ENCODE measurements around the gene RPS6KA2.
"Not testable (repeated sequence)": the region's sequence is repeated elsewhere in the genome, so short reads cannot be mapped to it uniquely, and the experiment has no call there.

The RPS6KA2 gene

DNA sequence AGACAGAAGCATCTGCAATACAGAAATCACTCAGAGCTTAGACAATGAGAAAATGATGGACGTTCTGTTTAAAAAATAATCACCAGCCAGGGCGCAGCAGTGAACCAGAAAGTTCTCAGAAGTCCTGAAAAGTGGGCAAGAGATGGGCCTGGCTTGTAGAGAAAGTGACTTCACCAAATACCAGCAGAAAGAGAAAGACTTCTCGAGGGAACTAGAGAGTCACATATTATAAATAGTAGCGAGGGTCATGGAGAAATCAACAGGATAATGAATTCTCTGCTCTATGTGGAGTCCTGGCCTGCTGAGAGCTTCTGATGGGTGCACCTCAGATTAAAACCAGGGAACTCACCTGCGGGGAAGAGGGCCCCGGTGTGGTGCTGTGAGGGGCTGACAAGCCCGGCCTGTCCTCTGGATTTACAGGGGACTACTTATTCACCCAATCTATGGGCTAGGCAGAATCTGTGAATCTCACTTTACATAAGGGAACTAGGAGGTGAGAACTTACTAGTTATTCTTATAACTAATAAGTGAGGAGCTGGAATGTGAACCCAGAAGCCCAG is 35.0 kb downstream of the RPS6KA2 start:
- DNase-seq (ENCODE audit: low read depth in 2 of 2): no peak

DNA sequence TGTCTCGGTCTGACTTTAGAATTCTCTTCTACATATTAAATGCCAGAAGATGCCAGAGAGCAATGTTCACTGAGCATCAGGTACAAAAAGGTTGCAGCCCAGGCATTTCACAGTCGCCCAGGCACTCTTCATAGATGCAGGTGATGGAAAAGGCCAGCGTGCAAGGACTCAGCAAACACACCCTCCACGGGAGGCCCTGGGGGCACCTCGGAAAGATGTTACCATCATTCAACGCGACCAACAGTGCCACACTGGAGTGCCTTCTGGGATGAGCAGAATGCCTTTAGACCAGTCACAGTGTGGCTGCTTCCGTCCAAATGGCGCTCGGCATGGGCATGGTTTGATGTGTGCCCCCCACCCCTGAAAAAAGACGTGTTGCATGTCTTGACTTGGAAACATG is 36.0 kb downstream of the RPS6KA2 start:
- no peak for DNase-seq (ENCODE audit: low read depth in 2 of 2)

DNA sequence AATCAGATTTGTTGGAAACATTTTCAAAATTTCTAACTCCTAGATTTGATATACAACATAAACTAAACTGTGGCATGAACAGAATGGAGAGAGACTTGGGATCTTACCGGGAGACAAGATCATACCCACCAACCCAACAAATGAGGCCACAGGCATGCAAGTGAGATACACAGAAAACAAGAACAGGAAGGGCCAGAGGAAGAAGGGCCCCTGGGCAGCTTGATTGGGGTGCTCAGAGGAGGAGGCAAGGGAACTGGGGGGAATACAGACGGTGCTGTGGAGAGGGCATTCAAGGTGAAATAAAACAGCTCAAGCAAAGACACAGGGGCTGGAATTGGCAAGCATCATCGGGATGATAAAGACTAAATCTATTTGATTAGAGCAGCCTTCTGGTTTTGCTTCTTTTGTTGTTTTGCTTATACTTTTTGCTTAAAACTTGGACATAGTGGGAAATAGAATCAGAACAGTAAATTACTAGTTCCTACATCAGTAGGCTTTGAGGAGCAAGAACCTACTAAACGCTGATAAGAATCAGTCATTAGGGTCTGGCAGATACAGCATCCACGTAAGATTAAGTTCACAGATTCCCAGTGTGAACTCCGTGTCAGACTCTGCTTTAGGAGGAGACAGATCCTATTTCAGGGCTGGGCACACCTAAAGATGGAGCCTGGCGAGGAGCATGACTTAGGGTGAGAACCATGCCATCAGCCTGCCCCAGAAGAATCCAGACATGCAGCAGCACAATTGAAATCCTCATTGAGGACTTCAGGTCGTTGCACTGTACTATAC is 37.1 kb downstream of the RPS6KA2 start:
- DNase-seq (ENCODE audit: low read depth in 2 of 2): no peak

DNA sequence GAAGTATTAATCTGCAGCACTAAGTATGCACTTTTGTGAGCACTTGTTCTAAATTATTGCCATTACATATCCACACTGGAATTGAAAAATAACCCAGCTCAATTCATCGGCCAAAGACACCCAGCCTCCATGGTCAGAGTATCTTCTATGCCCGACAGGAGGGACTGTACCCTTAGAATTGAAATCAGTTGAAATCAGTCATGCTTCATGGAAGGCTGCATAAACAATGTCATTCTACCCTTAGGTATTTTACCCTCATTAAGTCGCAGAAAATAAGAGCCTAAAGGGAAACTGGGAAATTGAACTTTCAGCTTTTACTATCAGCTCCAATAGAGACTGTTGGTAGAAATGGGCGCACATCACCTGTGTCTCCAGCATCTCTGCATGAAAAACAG is 37.7 kb downstream of the RPS6KA2 start:
- DNase-seq (ENCODE audit: low read depth in 2 of 2): no peak

DNA sequence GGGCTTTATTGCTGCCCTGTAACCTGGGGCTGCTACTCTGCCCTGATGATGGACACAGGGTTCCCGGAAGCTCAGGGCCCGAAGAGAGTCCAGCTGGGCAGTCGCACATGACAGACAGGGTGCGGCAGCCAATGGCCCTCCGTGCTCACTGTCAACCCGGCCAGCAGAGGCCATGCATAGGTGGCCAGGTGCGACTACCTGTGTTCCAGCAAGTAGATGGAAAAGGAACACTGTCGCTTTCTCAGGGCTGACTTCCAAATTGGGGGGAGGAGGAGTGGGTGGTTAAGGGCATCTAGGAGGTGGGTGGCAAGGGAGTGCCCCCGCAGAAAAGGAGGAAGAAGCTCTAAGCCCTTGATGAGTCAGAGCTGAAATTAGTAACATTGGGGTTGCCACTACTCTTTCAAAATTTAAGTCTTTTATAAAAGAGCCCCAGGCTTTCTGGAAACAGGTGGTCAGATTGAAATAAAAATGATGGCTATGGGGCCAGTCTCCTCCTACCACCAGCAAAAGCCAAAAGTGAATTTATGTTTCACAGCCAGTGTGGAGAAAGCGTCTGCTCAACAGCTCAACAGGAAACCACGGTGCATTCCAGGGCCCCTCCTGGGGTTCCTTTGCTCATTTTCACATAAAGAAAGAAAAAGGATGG is 38.2 kb downstream of the RPS6KA2 start:
- DNase-seq (ENCODE audit: low read depth in 2 of 2): no peak

DNA sequence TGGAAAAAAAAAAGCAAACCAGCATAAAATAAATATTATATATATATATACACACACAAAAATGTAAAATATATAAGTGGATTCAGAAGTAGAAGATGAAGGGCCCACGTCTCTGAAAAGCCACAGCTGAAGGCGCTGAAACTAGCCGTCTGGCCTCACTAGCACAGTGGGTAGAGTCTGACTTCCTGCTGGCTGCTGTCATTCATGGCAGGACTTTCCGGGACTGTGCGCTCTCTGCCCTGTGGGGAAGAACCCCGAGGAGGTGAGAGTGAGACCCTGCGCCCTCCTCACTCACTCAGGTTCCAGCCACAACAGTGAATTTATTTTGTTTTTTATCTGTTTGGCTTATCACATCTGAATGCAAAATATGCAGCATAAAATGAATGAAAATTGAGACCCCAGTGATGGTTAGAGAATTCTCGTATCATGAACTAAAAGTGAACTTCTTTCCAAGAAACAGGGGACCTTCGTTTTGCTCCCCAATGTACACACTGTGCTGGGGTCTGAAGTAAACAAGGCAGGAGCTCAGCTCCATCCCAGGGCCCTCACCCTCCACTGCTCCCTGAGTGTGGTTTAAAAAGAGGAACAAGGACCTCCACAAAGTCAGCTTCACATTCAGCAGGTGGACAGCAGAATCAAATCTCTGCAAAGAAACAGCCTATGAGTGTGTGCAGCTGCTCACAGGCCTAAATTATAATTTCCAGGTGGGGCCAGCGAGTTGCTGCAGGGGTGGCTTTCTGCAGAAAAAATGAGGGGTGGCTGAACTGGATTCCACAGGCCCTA is 39.2 kb downstream of the RPS6KA2 start:
- DNase-seq (ENCODE audit: low read depth in 2 of 2): no peak

DNA sequence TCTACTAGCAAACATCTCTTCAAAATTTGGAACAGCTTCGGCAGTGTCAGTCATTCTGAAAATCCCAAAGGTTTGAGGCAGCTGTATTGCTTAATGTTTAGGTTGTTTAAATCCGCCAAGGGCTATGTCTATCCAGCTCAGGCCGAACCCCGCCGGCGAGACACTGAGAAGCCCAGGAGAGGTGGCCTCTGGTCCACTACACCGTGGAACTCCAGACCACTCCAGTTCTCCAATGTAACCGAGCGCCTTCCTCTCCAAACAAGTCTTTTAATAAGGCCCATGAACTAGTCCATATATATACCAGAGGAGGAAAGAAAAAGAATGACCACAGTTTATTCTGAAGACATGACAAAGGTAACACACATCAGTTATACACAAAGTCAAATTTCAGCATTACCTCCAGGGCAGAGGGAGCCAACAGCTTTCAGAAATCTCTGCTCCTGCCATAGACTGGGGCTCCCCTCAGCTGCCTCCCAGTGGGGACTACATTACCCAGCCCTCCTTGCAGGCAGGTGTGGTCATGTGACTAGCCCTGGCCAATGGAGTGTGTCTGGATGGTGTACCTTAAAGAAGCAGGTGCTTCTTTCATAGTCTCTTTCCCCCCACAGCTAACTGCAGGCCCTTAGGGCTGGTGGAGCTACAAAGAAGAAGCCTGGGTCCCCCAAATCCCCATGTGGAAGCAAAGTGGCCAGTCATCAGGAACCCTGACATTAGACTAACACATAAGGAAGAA is 40.5 kb downstream of the RPS6KA2 start, which contains the start of gene RAMACL:
RAMACL (minus strand) TSS at position 255 of the 733 bp plus-strand sequence; CDS start at position 54, 201 bp downstream.
- no peak for DNase-seq (ENCODE audit: low read depth in 2 of 2)

DNA sequence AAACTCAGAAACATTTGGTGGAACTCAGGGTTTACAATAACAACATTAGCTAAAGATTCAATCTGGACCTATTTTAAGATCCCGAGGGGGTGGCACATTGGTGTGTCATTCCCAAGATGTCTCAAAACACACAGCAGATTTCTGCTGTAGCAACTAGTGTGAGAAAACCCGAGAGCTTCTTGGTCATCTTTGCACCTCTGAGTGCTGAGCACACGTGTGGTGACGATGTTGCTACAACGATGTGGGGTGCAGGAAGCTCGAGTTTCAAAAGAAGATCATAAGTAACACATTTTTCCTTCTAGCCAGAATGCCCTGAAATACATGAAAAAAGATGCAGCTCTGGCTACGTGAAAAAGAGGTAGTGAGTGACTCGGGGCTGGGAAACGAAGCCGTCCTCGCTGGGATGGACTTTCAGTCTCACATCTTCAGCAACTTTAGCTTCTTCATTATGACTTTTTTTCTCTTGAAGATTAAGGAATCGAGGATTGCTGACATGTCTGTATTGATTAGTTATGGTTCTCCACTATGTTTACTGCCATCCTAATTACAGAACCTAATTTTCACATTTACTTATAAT is 42.1 kb downstream of the RPS6KA2 start:
- no peak for DNase-seq (ENCODE audit: low read depth in 2 of 2)

DNA sequence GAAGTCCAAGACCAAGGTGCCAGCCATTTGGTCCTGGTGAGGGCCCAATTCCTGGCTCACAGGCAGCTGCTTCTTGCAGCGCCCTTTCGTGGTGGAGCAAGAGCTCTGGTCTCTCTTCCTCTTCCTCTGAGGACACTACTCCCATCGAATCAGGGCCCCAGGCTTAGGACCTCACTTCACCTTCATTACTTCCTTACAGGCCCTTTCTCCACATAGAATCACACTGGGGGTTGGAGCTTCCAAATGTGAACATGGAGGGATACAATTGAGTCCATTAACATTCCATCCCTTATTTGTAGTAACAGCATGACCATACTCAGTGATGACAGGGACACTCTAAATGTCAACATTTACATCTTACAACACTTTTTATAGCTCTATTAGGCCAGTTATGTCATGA is 42.9 kb downstream of the RPS6KA2 start:
- no peak for DNase-seq (ENCODE audit: low read depth in 2 of 2)

DNA sequence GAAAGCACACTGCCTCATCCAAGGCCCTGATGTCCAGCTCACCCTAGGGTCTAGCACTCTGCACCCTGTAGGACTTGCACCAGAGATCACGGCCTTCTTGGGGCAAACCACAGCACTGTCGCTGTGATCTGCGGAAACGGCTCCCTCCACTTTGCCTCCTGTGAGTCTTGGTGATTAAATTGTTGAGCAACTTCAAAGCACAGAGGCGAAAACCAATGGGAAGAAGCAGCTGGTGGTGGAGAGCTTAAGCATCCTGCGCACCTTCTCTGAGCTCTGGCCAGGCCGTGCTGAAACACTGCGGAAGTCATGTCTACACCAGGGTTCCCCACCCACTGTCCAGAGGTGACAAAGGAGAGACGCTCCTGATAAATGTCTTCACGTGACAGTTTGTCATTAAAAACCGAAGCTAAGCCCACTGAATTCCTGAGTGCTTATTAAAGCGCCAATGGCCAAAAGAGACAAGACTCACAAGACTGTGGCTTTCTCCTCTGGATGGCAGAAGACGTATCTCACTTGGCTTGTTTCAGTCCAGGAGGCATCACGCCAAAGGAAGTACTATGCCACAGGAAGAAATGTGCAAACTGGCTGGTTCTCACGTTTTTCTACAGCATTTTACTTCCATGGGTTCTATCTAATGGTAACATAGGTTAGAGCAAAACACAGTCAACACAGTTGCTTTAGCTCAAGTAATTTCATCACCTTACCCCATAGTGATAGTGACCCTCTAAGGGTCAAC is 43.7 kb downstream of the RPS6KA2 start:
- no peak for DNase-seq (ENCODE audit: low read depth in 2 of 2)

DNA sequence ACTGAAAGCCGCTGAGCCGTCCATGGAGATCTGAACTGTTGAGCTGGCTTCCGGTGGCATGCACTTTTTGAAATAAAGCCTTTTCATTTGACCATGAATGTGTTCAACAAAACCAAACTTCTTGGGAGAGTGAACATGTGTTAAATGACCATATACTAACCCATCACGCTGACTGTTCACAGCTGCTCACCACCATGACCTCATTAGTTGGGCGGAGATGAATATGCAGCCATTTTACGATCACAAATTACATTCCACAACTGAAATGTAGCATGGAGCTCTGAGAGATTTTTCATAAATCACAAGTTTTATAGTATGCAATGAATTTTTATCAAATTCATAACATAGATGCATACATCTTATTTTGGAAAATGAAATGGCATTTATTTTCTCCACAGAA is 44.8 kb downstream of the RPS6KA2 start:
- no peak for DNase-seq (ENCODE audit: low read depth in 2 of 2)

DNA sequence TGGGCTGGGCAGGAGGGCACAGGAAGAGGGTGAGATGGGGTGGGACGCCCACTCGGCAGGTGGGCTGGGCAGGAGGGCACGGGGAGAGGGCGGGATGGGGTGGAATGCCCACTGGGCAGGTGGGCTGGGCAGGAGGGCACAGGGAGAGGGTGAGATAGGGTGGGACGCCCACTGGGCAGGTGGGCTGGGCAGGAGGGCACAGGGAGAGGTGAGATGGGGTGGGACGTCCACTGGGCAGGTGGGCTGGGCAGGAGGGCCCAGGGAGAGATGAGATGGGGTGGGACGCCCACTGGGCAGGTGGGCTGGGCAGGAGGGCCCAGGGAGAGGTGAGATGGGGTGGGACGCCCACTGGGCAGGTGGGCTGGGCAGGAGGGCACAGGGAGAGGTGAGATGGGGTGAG is 45.2 kb downstream of the RPS6KA2 start:
- DNase-seq (ENCODE audit: low read depth in 2 of 2): not testable (repeated sequence)

DNA sequence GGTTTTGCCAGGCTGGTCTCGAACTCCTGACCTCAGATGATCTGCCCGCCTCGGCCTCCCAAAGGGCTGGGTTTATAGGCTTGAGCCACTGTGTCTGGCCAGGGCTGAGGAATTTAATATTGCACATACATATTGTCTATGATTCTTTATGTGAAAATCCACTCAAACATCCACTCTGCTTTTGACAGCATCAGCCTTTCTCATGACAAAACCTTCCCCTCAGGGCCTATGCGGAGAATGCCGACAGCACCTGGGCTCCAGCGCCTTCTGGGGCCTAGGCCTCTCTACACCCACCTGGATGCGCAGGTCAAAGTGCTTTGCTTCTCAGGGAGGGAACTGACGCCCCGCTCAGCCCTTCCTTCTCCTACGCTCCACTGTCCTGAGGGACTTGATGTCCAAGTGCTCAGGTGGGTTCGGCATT is 46.0 kb downstream of the RPS6KA2 start:
- DNase-seq (ENCODE audit: low read depth in 2 of 2): no peak

DNA sequence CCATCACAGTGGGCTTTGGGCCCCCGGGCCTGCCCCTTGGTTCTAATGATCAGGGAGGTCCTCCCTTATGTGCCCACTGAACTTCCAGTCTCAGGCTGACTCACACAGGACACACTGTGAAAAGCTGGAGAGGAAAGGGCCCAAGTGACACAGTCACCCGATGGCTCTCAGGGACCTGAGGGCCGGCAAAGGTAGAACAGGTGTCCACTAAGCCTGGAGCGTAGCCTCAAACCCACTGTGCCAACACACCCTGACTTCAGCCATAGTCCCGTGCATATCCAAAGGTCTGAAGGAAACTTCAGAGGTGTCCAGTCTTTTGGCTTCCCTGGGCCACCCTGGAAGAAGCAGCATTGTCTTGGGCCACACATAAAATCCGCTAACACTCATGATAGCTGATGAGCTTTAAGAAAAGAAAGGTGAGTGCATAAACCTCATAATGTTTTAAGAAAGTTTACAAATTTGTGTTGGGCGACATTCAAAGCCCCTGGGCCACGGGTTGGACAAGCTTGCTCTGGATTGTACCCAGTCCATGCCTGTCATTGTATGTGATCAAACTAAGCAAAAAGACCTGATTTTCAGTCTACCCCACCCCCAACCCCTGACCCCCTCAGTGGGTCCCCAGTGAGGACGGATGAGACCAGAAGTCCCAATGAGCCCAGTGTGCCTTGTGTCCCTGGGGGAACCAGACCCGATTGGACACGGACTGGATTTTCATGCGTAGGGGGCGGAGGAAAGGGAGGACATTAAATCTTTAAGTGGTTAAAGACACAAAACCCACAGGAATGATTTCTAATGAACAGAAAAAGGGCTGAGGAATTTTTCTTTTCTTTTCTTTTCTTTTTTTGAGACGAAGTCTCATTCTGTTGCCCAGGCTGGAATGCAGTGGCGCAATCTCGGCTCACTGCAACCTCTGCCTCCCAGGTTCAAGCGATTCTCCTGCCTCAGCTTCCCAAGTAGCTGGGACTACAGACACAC is 46.7 kb downstream of the RPS6KA2 start:
- DNase-seq (ENCODE audit: low read depth in 2 of 2): no peak

DNA sequence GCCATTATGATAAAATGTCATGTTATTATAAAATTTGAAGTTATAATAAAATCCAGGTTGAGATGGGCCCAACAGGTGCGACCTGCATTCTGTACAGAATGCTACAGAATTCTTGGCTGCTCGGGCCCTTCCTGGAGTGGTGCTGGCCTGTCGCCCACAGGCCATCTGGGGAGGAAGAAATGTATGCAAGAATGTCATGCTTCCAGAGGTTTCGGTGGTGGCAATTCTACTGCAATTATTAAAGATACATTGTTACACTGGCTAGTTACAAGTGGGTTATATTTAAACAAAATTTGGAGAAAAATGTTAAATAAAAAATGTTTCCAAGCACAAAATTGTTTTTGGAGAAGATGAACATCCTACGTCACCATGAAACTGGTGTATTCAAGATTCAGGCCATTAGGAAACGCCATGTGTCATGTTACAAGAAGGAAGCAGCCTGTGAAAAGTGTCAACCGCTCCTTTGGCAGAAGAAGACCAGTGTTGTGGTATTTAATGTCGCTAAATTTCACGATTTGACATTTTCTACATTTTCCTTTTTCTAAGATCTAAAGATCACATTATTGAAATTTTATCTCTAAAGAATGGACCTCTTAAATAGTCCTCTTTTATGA is 47.7 kb downstream of the RPS6KA2 start:
- no peak for DNase-seq (ENCODE audit: low read depth in 2 of 2)

DNA sequence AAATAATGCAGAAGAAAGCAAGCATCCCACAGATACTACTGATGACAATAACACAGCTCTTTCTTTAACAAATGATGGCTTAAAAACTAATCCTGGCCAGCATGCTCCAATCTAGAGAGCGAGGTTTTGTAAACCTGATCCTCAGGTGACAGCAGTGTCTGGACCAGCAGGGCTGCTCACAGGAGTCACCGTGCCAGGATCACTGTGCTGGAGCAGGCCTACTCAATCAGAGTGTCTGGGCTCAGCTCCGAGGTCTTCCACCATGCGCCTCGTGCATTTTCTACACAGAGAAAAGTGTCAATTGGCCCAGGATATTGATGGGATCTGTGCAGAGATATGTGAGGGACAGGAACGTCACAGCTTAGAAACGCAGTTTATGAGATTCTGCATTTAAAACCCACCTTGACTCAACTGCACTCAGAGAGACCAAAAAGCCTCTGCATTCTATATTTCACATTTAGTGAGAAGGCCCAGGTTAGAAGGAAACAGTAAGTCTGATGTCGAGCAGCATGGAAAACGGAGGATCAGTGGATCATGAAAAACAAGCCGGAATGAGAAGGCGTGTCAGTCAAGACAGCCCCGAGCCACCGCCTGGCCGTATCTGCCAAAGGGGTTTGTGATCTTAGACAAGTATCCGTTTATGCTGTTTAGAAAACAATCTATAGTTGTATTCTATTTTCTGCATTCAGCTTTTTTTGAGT is 48.4 kb downstream of the RPS6KA2 start:
- DNase-seq (ENCODE audit: low read depth in 2 of 2): no peak

DNA sequence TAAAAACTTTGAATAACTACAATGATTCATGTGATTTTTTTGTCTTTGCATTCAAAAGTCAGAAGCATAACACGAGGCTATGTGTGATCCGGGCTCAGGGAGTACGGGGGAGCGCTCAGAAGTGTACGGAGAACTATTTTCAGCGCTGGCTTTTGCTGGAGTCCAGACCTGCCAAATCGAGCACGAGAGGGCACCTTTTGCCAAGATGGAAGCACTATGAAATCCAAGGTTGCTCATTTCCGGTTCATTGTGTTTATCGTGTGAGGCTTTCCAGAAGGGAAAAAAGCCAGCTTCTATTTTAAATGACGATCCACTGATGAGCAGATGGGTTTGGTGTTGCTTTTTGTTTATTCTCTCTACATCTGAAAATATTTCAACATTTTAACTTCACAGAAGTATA is 51.8 kb downstream of the RPS6KA2 start:
- no peak for DNase-seq (ENCODE audit: low read depth in 2 of 2)

DNA sequence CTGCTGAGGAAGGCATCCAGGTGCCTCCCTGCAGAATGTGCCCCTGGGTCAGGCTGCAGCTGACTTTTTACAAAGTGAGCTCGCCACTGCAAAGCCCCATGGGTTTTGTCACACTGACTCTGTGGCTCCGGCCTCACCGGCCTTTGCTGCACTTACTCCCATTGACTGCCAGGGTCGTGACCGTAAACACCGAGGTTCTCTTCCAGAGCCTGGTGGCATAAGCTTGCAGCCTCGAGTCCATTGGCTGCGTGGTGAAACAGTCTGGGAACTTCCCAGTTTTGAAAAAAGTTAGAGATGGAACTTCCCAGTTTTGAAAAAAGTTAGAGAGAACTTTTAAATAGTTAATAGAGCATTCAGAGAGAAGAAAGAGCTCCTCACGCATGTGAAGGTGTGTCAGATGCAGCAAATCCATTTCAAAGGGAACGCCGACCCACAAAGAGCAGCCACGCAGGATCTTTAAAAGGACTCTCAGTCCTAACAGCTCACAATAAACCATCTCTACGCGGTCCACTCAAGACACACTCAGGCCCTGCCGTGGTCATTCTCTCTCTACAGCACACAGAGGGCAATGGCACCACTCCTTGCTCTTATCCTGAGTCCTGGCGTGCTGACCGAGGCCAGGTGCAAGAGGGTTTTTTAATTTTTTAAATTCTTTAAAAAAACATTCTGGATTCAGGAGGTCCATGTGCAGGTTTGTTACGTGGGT is 53.4 kb downstream of the RPS6KA2 start:
- DNase-seq (ENCODE audit: low read depth in 2 of 2): no peak

All from stimulated activated CD8-positive, alpha-beta memory T cell treated with anti-CD3 and anti-CD28 coated beads, Interleukin-15, amount 100 ng/mL, for 4 hours (primary cell).